Gastrocnemius medialis (tissue), 4 donors: ENCODE measurements around the gene ZXDC. TPM values are rescaled to one million over a fixed set of nuclear protein-coding genes. Genes with fewer than 3 reads are reported as not detected.

Experiments
- ATAC-seq, 2 donors: fragments of 150-250 bp; one replicate each; pipeline ENCODE4 v1.9.1; 2016
- DNase-seq, 2 donors: peaks; one replicate each; pipeline ENCODE4 v3.0.0-alpha.2; 2019
- H3K27ac ChIP-seq, 4 donors: fragments of 200-600 bp; sonication (generic); 1 replicate in 1 of 4; 2 replicates in 3 of 4; pipeline ENCODE4 v1.5.1; 2016 to 2018; ENCODE audit warnings: mild to moderate bottlenecking in 2 of 4, moderate library complexity in 1 of 4
- H3K27me3 ChIP-seq, 3 donors: fragments of 200-600 bp; sonication (generic) in 2 of 3; 1 replicate in 1 of 3; 2 replicates in 2 of 3; pipeline versions ENCODE4 v1.5.1 to v1.6.0; 2016 to 2019; ENCODE audit warnings: mild to moderate bottlenecking in 1 of 3, moderate library complexity in 1 of 3
- H3K36me3 ChIP-seq, 2 donors: fragments of 200-600 bp; sonication (generic) in 1 of 2; one replicate each; pipeline ENCODE4 v1.5.1; 2017 to 2018
- H3K4me1 ChIP-seq, 2 donors: fragments of 200-600 bp; sonication (generic) in 1 of 2; one replicate each; pipeline ENCODE4 v1.5.1; 2016 to 2017; ENCODE audit warnings: mild to moderate bottlenecking in 2 of 2
- H3K4me3 ChIP-seq, 4 donors: fragments of 200-600 bp; sonication (generic) in 3 of 4; 1 replicate in 1 of 4; 2 replicates in 3 of 4; pipeline ENCODE4 v1.5.1; 2016 to 2019; ENCODE audit warnings: mild to moderate bottlenecking in 2 of 4
- H3K9me3 ChIP-seq, 3 donors: fragments of 200-600 bp; sonication (generic) in 2 of 3; 1 replicate in 1 of 3; 2 replicates in 2 of 3; pipeline ENCODE4 v1.5.1; 2016 to 2019
- POLR2A ChIP-seq, 2 donors: fragments of 450-650 bp; IDR thresholded peaks; one replicate each; pipeline ENCODE4 v1.6.1; 2017; ENCODE audit warnings: antibody characterized with exemption in 2 of 2, mild to moderate bottlenecking in 2 of 2, moderate library complexity in 2 of 2
- in situ Hi-C, 4 donors: fragments of 200-750 bp; cut with MboI; loops; one replicate each; pipeline versions ENCODE4 v1.15.0 to v1.8.0; 2017; ENCODE audit warnings: low sequenced_read_pairs in 4 of 4
- intact Hi-C: fragments of 100-400 bp; cut with DNase I; formaldehyde crosslinking; loops from one replicate; pipeline ENCODE4 v1.15.1; 2023; ENCODE audit warnings: low total_unique reads
- total RNA-seq, 4 donors: library from RNA; depleted of rRNA; stranded (reverse); fragments of >200 nt; gene quantifications; one replicate each; pipeline versions ENCODE4 v1.1.0 to v1.2.3, GENCODE V29; 2016
- TF ChIP-seq, protein P1 (sequence below), 5 experiments: fragments of 450-650 bp in 3 of 5; fragments of 200-600 bp in 2 of 5; sonication (generic) in 2 of 5; IDR thresholded peaks in 4 of 5; conservative IDR thresholded peaks in 1 of 5; 1 replicate in 4 of 5; 2 replicates in 1 of 5; pipeline ENCODE4 v1.5.1; 2016 to 2019; ENCODE audit warnings: antibody characterized with exemption in 5 of 5, mild to moderate bottlenecking in 3 of 5, moderate library complexity in 3 of 5

The ZXDC gene
- total RNA-seq, 4 donors from 2014 or later: 40.9 to 54.2 (median 45.4) TPM

DNA sequence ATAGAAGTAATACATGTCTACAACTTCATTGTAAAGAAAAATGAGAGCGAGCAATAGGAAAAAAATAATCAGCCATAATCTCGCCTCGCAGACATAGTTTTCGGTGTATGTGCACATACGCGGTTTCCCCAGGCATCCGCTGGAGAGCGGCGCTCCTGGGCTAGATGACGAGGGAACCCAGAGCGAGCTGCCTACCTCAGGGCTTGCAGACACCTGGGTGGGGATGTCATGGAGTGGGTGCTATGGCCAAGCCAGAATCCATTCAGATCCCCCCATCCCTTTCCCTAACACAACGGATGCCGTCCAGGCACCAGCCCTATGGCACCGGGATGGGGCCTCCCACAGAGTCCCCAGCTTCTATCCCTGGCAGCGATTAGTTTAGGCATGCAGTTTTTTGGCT, 85.5 kb downstream of the ZXDC start:
- Histone ChIP-seq H3K27me3 (peaks cover 0 to 7% (median 3%) of the 10 kb centered on the region in 3 donors), H3K4me3 (no peak overlapping the region), H3K27ac (peak overlapping the region in 1 of 4 donors; percentile 91), H3K36me3 (no peaks in the 10 kb centered on the region), H3K4me1 (peaks cover 14 to 18% of the 10 kb centered on the region in 2 donors), H3K9me3 (no peaks in the 10 kb centered on the region)
- DNase-seq (no peak), ATAC-seq (no peak)
- in situ Hi-C loops (loop anchor here (5.0 to 25.0 kb wide), 6 partner anchors 85 to 253 kb away; partner anchors contain the start of gene ZXDC (in 2 of the 4)), intact Hi-C loops (no loop called here)
- TF ChIP-seq, protein P1, sequence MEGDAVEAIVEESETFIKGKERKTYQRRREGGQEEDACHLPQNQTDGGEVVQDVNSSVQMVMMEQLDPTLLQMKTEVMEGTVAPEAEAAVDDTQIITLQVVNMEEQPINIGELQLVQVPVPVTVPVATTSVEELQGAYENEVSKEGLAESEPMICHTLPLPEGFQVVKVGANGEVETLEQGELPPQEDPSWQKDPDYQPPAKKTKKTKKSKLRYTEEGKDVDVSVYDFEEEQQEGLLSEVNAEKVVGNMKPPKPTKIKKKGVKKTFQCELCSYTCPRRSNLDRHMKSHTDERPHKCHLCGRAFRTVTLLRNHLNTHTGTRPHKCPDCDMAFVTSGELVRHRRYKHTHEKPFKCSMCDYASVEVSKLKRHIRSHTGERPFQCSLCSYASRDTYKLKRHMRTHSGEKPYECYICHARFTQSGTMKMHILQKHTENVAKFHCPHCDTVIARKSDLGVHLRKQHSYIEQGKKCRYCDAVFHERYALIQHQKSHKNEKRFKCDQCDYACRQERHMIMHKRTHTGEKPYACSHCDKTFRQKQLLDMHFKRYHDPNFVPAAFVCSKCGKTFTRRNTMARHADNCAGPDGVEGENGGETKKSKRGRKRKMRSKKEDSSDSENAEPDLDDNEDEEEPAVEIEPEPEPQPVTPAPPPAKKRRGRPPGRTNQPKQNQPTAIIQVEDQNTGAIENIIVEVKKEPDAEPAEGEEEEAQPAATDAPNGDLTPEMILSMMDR (IDR thresholded peaks at IDR 0.05 in 4 of 5, conservative IDR thresholded peaks at IDR 0.05 in 1 of 5): no peak
- TF ChIP-seq POLR2A (IDR thresholded peaks at IDR 0.05): no peak

DNA sequence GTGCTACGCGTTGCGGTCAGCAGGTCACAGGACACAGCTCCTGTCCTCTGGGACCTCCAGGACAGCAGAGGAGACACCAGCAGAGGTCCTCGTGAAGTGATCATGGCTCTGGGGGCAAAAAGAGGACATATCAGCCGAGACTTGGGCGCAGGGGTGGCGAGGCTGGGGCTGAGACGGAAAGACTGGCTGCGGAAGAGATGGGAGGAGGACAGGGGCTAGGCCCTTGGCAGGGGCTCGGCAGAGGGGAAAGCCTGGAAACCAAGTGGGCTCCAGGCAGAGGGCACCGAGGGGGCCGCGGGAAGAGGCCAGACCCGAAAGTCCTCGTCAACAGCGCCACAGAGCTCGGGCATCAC, 85.9 kb downstream of the ZXDC start:
- Histone ChIP-seq H3K27ac (peak overlapping the region; percentile 90 to 97 (median 90)), H3K4me3 (peak overlapping the region in 3 of 4 donors; percentile 41 to 52 (median 43)), H3K9me3 (no peaks in the 10 kb centered on the region), H3K4me1 (peaks cover 12 to 18% of the 10 kb centered on the region in 2 donors), H3K27me3 (peaks cover 0 to 3% (median 3%) of the 10 kb centered on the region in 3 donors), H3K36me3 (no peaks in the 10 kb centered on the region)
- ATAC-seq: peak in 1 of 2 donors; percentile 7
- DNase-seq: peak in 1 of 2 donors; percentile 38
- in situ Hi-C loops: loop anchor here (5.0 to 25.0 kb wide), 7 partner anchors 85 to 252 kb away; partner anchors contain the start of gene ZXDC (in 2 of the 4)
- intact Hi-C loops: loop anchor here (1.0 to 2.0 kb wide), 7 partner anchors 31 to 255 kb away; partner anchors contain the start of gene ZXDC
- TF ChIP-seq, protein P1 (IDR thresholded peaks at IDR 0.05 in 4 of 5, conservative IDR thresholded peaks at IDR 0.05 in 1 of 5): no peak
- TF ChIP-seq POLR2A (IDR thresholded peaks at IDR 0.05): no peak

DNA sequence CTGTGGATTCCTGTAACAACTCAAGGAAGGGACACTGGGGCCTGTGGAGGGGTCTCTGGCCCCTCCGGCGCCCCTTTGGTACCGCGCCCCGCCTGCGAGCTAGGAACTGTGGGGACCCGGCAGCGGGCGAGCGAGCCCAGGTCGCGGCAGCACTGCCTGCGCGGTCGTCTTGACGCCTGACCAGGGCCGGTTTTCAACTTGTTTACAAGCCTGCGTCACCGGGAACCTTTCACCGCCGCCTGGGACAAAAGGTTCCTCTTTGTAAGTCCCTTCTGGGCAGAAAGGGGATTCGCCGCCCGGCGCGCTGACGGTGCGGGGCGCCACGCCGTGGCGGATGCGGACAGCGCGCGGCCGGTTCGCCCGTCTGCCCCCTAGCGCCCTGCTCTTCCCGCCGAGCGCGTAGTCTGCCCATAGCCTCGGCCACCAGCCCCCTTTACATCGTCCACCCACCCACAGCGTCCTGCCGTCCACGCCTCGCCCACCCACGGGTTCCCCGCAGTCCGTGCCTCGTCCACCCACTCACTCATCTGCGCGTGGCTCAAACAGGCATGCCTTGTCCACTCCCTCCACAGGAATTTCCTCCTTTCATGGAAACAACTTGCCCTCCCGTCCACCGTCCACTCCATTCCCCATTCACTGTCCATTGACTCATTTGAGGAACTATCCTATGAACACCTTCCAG, 86.4 kb downstream of the ZXDC start:
- Histone ChIP-seq H3K36me3 (no peaks in the 10 kb centered on the region), H3K27ac (peak overlapping the region; percentile 90 to 97 (median 90)), H3K27me3 (peaks cover 0 to 2% (median 0%) of the 10 kb centered on the region in 3 donors), H3K4me3 (peak overlapping the region; percentile 33 to 52 (median 45)), H3K9me3 (no peaks in the 10 kb centered on the region), H3K4me1 (peaks cover 9 to 14% of the 10 kb centered on the region in 2 donors)
- ATAC-seq (peak; percentile 91 to 96), DNase-seq (peak; percentile 98)
- intact Hi-C loops: loop anchor here (1.0 to 2.0 kb wide), 7 partner anchors 31 to 255 kb away; partner anchors contain the start of gene ZXDC
- TF ChIP-seq, protein P1 (IDR thresholded peaks at IDR 0.05 in 4 of 5, conservative IDR thresholded peaks at IDR 0.05 in 1 of 5): peak; percentile 88 to 100 (median 99)
- peak; percentile 88 to 95 for TF ChIP-seq POLR2A (IDR thresholded peaks at IDR 0.05)
- in situ Hi-C loops: loop anchor here (5.0 to 25.0 kb wide), 4 partner anchors 137 to 252 kb away; no protein-coding TSS in a partner anchor

Other genes starting within 250 kb of the ZXDC start
- gene KLF15, start 118.5 kb downstream of the ZXDC start, total RNA-seq: 100 to 1,000 TPM in 2 of 4 donors, 10 to 100 TPM in 2; 75.1 to 157 (median 106) TPM
- not detected for gene CFAP100, start 81.0 kb downstream of the ZXDC start, total RNA-seq
- under 1 TPM in 2 of 4 donors, not detected in 2; 0.07 to 0.36 TPM for gene UROC1, start 41.9 kb upstream of the ZXDC start, total RNA-seq
- gene CHST13, start 48.3 kb upstream of the ZXDC start, total RNA-seq: under 1 TPM in 1 of 4 donors, not detected in 3; 0.49 TPM
- not detected for gene C3orf22, start 83.0 kb upstream of the ZXDC start, total RNA-seq
- gene TXNRD3, start 179.2 kb upstream of the ZXDC start, total RNA-seq: 1 to 10 TPM; 2.5 to 7.0 (median 4.5) TPM
- 1 to 10 TPM; 2.7 to 4.2 (median 3.4) TPM for gene CHCHD6, start 228.3 kb upstream of the ZXDC start, total RNA-seq